ENCODE results near the gene ZNF175. TPM values are rescaled to one million over a fixed set of nuclear protein-coding genes. Genes with fewer than 3 reads are reported as not detected.

The ZNF175 gene
- total RNA-seq, 2 experiments from 2014 or later = 6.6 to 8.0 TPM

- H3K4me1 Mint-ChIP-seq (ENCODE audit: low read depth) = peaks cover 26% of the 10 kb centered on the region
These were observed 1.8 kb downstream of the ZNF175 start for GRCh38 chr19:51572908-51573307.

GRCh38 chr19:51573331-51573730 lies 2.2 kb downstream of the ZNF175 start:
- intact Hi-C loops (cut with micrococcal nuclease) = no loop called here
- CTCF ChIA-PET = interaction anchor here (0.6 to 1.3 kb wide), 2 partner anchors 70 to 100 kb away, joined by 3 to 4 read pairs; no protein-coding TSS in a partner anchor

More at GRCh38 chr19:51572908-51573307, 1.8 kb downstream of the ZNF175 start:
- no peak for ATAC-seq
- POLR2A ChIA-PET = no interaction called here
- no peak for DNase-seq
- Mint-ChIP-seq H3K27ac (no peak overlapping the region), H3K36me3 (ENCODE audit: low read depth) (peaks cover 28% of the 10 kb centered on the region), H3K27me3 (no peaks in the 10 kb centered on the region), H3K9me3 (no peaks in the 10 kb centered on the region), H3K4me3 (no peak overlapping the region)
- intact Hi-C loops (cut with micrococcal nuclease) = no loop called here
- no peak for TF ChIP-seq CTCF (IDR thresholded peaks at IDR 0.05)
- CTCF ChIA-PET = interaction anchor here (0.6 to 1.3 kb wide), 4 partner anchors 58 to 100 kb away, joined by 3 to 4 read pairs (median 3); no protein-coding TSS in a partner anchor

GRCh38 chr19:51576850-51577249 lies 5.8 kb downstream of the ZNF175 start:
- no peak for ATAC-seq
- no peak overlapping the region for H3K27ac Mint-ChIP-seq
- ChIA-PET POLR2A (no interaction called here), CTCF (no interaction called here)
- intact Hi-C loops (cut with micrococcal nuclease) = no loop called here
- H3K4me1 Mint-ChIP-seq (ENCODE audit: low read depth) = peaks cover 16% of the 10 kb centered on the region
- no peak for DNase-seq
- H3K4me3 Mint-ChIP-seq = no peak overlapping the region
- peaks cover 61% of the 10 kb centered on the region for H3K36me3 Mint-ChIP-seq (ENCODE audit: low read depth)
- no peaks in the 10 kb centered on the region for H3K27me3 Mint-ChIP-seq
- no peak for TF ChIP-seq CTCF (IDR thresholded peaks at IDR 0.05)
- no peaks in the 10 kb centered on the region for H3K9me3 Mint-ChIP-seq

More at GRCh38 chr19:51573331-51573730, 2.2 kb downstream of the ZNF175 start:
- Mint-ChIP-seq H3K4me1 (ENCODE audit: low read depth) (peaks cover 26% of the 10 kb centered on the region), H3K4me3 (no peak overlapping the region), H3K27ac (no peak overlapping the region), H3K27me3 (no peaks in the 10 kb centered on the region), H3K9me3 (no peaks in the 10 kb centered on the region), H3K36me3 (ENCODE audit: low read depth) (peaks cover 30% of the 10 kb centered on the region)
- TF ChIP-seq CTCF (IDR thresholded peaks at IDR 0.05) = no peak
- POLR2A ChIA-PET = no interaction called here
- DNase-seq = no peak
- ATAC-seq = no peak

- no peak overlapping the region for H3K4me3 Mint-ChIP-seq
These were observed 15.1 kb downstream of the ZNF175 start for GRCh38 chr19:51586103-51586728.

More at GRCh38 chr19:51586103-51586728, 15.1 kb downstream of the ZNF175 start:
- no peak for DNase-seq
- POLR2A ChIA-PET = no interaction called here
- intact Hi-C loops (cut with micrococcal nuclease) = no loop called here
- H3K27me3 Mint-ChIP-seq = no peaks in the 10 kb centered on the region
- no peaks in the 10 kb centered on the region for H3K4me1 Mint-ChIP-seq (ENCODE audit: low read depth)
- peaks cover 76% of the 10 kb centered on the region for H3K36me3 Mint-ChIP-seq (ENCODE audit: low read depth)
- no peak overlapping the region for H3K27ac Mint-ChIP-seq
- no peak for TF ChIP-seq CTCF (IDR thresholded peaks at IDR 0.05)
- CTCF ChIA-PET = interaction anchor here (0.6 to 1.5 kb wide), 3 partner anchors 72 to 114 kb away, joined by 3 read pairs; no protein-coding TSS in a partner anchor
- ATAC-seq = no peak
- H3K9me3 Mint-ChIP-seq = peaks cover 52% of the 10 kb centered on the region
